ENCODE data around the gene RAP1GAP2.

RAP1GAP2 gene

GRCh38 chr17:2755891-2756724 is 40.1 kb upstream of the RAP1GAP2 start (continued):
- TF ChIP-seq KLF9 (tag by site-specific recombination; IDR thresholded peaks at IDR 0.05; ENCODE audit: low read depth) (no peak), ZNF132 (tag by site-specific recombination; IDR thresholded peaks at IDR 0.05; ENCODE audit: borderline replicate concordance) (no peak), ZNF211 (tag by site-specific recombination; IDR thresholded peaks at IDR 0.05; ENCODE audit: low read depth) (no peak), ZNF398 (tag by site-specific recombination; IDR thresholded peaks at IDR 0.05) (peak; percentile 94), IKZF3 (tag by site-specific recombination; IDR thresholded peaks at IDR 0.05) (peak; percentile 47; the same call in 1 of the 2 replicates), SP7 (tag by site-specific recombination; IDR thresholded peaks at IDR 0.05) (peak; percentile 74), ZNF280C (tag by site-specific recombination; IDR thresholded peaks at IDR 0.05) (no peak), ZEB2 (tag by site-specific recombination; IDR thresholded peaks at IDR 0.05) (peak; percentile 65; the same call in 1 of the 2 replicates), BCL11B (tag by site-specific recombination; IDR thresholded peaks at IDR 0.05; ENCODE audit: low read depth) (peak; percentile 63; the same call in 1 of the 2 replicates), ZBTB11 (tag by site-specific recombination; conservative IDR thresholded peaks at IDR 0.05; ENCODE audit: low read depth) (no peak), ZNF175 (tag by site-specific recombination; IDR thresholded peaks at IDR 0.05) (no peak), ZNF10 (tag by site-specific recombination; IDR thresholded peaks at IDR 0.05) (no peak), ZNF843 (tag by site-specific recombination; IDR thresholded peaks at IDR 0.05) (no peak), ZFP41 (tag by site-specific recombination; IDR thresholded peaks at IDR 0.05; ENCODE audit: borderline replicate concordance) (no peak), ZIC2 (tag by site-specific recombination; IDR thresholded peaks at IDR 0.05) (peak; percentile 72), HOXD13 (CRISPR knock-in tag; IDR thresholded peaks at IDR 0.05; ENCODE audit: borderline replicate concordance) (no peak), ZFHX2 (tag by site-specific recombination; conservative IDR thresholded peaks at IDR 0.05) (peak; percentile 50; the same call in 1 of the 2 replicates), MZF1 (tag by site-specific recombination; IDR thresholded peaks at IDR 0.05; ENCODE audit: borderline replicate concordance) (no peak), KLF7 (tag by site-specific recombination; IDR thresholded peaks at IDR 0.05; ENCODE audit: borderline replicate concordance) (0 out of 2 replicates have a peak, but pooled peaks have one; percentile 20), BCL11A (tag by site-specific recombination; IDR thresholded peaks at IDR 0.05; ENCODE audit: low read depth) (peak; percentile 75; the same call in 1 of the 2 replicates), ZNF777 (tag by site-specific recombination; IDR thresholded peaks at IDR 0.05; ENCODE audit: borderline replicate concordance) (peak; percentile 46; the same call in 1 of the 2 replicates), ZNF747 (tag by site-specific recombination; IDR thresholded peaks at IDR 0.05) (no peak), ZBTB17 (tag by site-specific recombination; IDR thresholded peaks at IDR 0.05) (peak; percentile 80), ZNF658 (tag by site-specific recombination; IDR thresholded peaks at IDR 0.05) (no peak), ZNF155 (tag by site-specific recombination; IDR thresholded peaks at IDR 0.05) (no peak), ZBTB48 (tag by site-specific recombination; IDR thresholded peaks at IDR 0.05) (peak; percentile 61)
- TF ChIP-seq, protein P1, sequence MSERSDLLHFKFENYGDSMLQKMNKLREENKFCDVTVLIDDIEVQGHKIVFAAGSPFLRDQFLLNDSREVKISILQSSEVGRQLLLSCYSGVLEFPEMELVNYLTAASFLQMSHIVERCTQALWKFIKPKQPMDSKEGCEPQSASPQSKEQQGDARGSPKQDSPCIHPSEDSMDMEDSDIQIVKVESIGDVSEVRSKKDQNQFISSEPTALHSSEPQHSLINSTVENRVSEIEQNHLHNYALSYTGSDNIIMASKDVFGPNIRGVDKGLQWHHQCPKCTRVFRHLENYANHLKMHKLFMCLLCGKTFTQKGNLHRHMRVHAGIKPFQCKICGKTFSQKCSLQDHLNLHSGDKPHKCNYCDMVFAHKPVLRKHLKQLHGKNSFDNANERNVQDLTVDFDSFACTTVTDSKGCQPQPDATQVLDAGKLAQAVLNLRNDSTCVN (tag by site-specific recombination; optimal IDR thresholded peaks at IDR 0.05): peak; percentile 15
- TF ChIP-seq, protein P2, sequence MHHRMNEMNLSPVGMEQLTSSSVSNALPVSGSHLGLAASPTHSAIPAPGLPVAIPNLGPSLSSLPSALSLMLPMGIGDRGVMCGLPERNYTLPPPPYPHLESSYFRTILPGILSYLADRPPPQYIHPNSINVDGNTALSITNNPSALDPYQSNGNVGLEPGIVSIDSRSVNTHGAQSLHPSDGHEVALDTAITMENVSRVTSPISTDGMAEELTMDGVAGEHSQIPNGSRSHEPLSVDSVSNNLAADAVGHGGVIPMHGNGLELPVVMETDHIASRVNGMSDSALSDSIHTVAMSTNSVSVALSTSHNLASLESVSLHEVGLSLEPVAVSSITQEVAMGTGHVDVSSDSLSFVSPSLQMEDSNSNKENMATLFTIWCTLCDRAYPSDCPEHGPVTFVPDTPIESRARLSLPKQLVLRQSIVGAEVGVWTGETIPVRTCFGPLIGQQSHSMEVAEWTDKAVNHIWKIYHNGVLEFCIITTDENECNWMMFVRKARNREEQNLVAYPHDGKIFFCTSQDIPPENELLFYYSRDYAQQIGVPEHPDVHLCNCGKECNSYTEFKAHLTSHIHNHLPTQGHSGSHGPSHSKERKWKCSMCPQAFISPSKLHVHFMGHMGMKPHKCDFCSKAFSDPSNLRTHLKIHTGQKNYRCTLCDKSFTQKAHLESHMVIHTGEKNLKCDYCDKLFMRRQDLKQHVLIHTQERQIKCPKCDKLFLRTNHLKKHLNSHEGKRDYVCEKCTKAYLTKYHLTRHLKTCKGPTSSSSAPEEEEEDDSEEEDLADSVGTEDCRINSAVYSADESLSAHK (tag by site-specific recombination; IDR thresholded peaks at IDR 0.05): no peak
